WI38 (cell line): ENCODE measurements around the gene PAX2.

Source experiments
- H3K4me3 ChIP-seq: 2 replicates; pipeline ENCODE4 v1.5.1; 2011; ENCODE audit warnings: low read depth, mild to moderate bottlenecking, control low read depth, low read length
- CTCF ChIP-seq: IDR thresholded peaks from 2 replicates; pipeline ENCODE4 v1.5.1; 2012; ENCODE audit warnings: low read depth, mild to moderate bottlenecking, control low read depth, low read length

PAX2 gene

GRCh38 chr10:100725071-100725471 is 20.3 kb upstream of the PAX2 start:
- H3K4me3 ChIP-seq = no peak overlapping the region
- no peak for TF ChIP-seq CTCF

- no peak for TF ChIP-seq CTCF
- H3K4me3 ChIP-seq = no peak overlapping the region
Observed at GRCh38 chr10:100725869-100726426, 19.4 kb upstream of the PAX2 start.

GRCh38 chr10:100727808-100728207 is 17.6 kb upstream of the PAX2 start:
- no peak overlapping the region for H3K4me3 ChIP-seq
- TF ChIP-seq CTCF = no peak

GRCh38 chr10:100728928-100729861 is 16.2 kb upstream of the PAX2 start:
- H3K4me3 ChIP-seq = no peak overlapping the region
- TF ChIP-seq CTCF = 0 out of 2 replicates have a peak, but pooled peaks have one; percentile 14

GRCh38 chr10:100729862-100730724 is 15.3 kb upstream of the PAX2 start:
- TF ChIP-seq CTCF = no peak
- no peak overlapping the region for H3K4me3 ChIP-seq

GRCh38 chr10:100730725-100731406 is 14.5 kb upstream of the PAX2 start:
- H3K4me3 ChIP-seq = no peak overlapping the region

More at GRCh38 chr10:100730725-100731406, 14.5 kb upstream of the PAX2 start:
- TF ChIP-seq CTCF = no peak
